Stimulated activated CD8-positive, alpha-beta memory T cell treated with anti-CD3 and anti-CD28 coated beads, Interleukin-7, amount 100 ng/mL, for 4 hours (primary cell): ENCODE data around the gene CLOCK.

ENCODE experiments used
- DNase-seq, 2 donors: peaks; one replicate each; pipeline ENCODE4 v3.0.0-alpha.2; 2020; ENCODE audit warnings: low read depth in 2 of 2

The CLOCK gene

GRCh38 chr4:55381502-55381901, 165.2 kb downstream of the CLOCK start:
- no peak for DNase-seq

- no peak for DNase-seq
Observed at GRCh38 chr4:55380576-55380975, 166.1 kb downstream of the CLOCK start.

GRCh38 chr4:55378617-55379467, 167.9 kb downstream of the CLOCK start:
- no peak for DNase-seq
